ENCODE measurements around the gene AHCYL1.
A peak's percentile ranks its signal among the peaks of the same experiment; 100 is the strongest.

The AHCYL1 gene

DNA sequence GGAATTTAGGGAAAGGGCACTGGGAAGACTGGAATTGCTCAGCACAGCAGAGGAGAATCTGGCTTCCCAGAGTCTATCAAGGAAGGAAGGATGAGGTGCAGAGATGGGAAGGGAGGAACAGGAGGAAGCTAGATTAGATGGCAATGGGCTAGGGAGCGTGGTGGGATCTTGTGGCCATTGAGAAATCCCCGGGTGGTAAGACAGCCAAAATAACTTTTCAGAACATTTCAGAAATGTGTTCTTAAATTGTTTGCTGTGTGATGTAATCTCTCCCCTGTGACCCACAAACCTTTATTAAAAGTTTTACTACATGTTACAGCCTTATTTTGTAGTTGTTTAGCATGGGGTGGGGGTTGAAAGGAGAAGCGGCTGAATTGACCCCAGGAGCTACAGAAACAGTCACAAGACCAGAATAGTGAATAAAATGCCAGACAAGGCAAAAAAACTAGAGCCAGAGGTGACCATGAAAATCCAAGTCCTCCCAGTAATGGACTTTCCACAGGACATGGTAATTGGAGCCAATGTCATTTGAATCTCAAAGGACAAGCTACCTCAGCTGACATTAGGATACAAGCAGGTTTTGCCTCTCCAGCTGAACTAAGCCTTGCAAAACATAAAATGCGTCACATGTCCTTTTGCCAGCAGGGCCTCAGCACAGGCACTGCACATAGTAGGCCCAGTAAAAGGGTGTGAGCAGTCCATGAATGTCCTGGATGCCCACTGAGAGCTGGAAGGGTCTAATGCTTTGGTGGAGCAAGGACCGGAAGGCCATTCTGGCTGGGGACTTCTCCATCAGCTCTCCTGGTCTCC, 980 bp upstream of the AHCYL1 start:
- Histone ChIP-seq H3K9me3 (no peaks in the 10 kb centered on the region), H3K4me3 (ENCODE audit: low read depth, low read length) (no peak overlapping the region), H3K27me3 (no peaks in the 10 kb centered on the region), H3K36me3 (no peaks in the 10 kb centered on the region; the same call in 1 of the 2 replicates), H3K4me1 (peaks cover 17% of the 10 kb centered on the region)
- TF ChIP-seq, protein P1, sequence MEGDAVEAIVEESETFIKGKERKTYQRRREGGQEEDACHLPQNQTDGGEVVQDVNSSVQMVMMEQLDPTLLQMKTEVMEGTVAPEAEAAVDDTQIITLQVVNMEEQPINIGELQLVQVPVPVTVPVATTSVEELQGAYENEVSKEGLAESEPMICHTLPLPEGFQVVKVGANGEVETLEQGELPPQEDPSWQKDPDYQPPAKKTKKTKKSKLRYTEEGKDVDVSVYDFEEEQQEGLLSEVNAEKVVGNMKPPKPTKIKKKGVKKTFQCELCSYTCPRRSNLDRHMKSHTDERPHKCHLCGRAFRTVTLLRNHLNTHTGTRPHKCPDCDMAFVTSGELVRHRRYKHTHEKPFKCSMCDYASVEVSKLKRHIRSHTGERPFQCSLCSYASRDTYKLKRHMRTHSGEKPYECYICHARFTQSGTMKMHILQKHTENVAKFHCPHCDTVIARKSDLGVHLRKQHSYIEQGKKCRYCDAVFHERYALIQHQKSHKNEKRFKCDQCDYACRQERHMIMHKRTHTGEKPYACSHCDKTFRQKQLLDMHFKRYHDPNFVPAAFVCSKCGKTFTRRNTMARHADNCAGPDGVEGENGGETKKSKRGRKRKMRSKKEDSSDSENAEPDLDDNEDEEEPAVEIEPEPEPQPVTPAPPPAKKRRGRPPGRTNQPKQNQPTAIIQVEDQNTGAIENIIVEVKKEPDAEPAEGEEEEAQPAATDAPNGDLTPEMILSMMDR (IDR thresholded peaks at IDR 0.05; ENCODE audit: low read depth, low read length), result no peak
- no peak for DNase-seq

- no peaks in the 10 kb centered on the region for H3K9me3 ChIP-seq
- TF ChIP-seq, protein P1 (IDR thresholded peaks at IDR 0.05; ENCODE audit: low read depth, low read length), result no peak
- H3K27me3 ChIP-seq, result no peaks in the 10 kb centered on the region
- peaks cover 17% of the 10 kb centered on the region for H3K4me1 ChIP-seq
- H3K4me3 ChIP-seq (ENCODE audit: low read depth, low read length), result peak overlapping the region; percentile 94
- no peak for DNase-seq
- H3K36me3 ChIP-seq, result no peaks in the 10 kb centered on the region; the same call in 1 of the 2 replicates
Measured at GRCh38 chr1:109984190-109984455, 442 bp upstream of the AHCYL1 start.

DNA sequence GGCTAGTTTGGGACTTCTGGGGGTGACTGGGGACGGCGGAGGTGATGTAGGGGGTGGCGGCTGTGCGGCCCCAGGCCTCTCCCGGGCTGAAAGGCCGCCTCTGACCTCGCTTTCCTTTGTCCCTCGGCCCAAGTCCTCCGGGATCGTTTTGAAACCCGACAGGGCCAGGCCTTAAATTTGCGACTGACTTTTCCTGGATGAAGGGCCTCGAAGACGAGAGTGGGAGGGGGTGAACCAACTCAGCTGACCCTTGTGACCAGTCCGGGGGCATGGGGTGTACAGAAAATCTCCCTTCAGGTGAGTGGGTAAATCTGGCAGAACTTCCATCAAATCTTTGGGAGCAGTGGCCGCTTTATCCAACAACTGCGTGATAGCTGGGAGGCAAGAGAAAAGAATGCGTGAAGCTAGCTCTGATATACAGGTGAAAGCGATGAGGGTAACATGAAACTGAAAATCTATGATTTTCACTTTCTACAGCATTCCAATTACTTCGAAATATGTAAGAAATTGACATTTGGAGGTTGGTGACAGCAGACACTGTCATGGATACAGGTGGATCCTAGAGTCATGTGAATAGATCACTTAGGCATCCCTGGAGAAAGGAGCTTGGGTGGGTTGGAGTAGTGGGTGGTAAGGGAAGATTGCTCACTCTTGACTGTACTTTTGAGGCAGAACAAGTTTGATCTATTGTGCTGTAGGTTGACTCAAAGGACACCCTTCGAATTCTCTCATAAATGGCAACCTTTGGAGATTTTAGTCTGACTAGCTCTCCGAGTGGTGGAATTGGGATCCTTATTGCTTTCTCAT, 885 bp downstream of the AHCYL1 start:
- Histone ChIP-seq H3K4me1 (peaks cover 17% of the 10 kb centered on the region), H3K4me3 (ENCODE audit: low read depth, low read length) (peak overlapping the region; percentile 94), H3K27me3 (no peaks in the 10 kb centered on the region), H3K9me3 (no peaks in the 10 kb centered on the region), H3K36me3 (peaks cover 5% of the 10 kb centered on the region)
- no peak for DNase-seq
- TF ChIP-seq, protein P1 (IDR thresholded peaks at IDR 0.05; ENCODE audit: low read depth, low read length), result no peak

DNA sequence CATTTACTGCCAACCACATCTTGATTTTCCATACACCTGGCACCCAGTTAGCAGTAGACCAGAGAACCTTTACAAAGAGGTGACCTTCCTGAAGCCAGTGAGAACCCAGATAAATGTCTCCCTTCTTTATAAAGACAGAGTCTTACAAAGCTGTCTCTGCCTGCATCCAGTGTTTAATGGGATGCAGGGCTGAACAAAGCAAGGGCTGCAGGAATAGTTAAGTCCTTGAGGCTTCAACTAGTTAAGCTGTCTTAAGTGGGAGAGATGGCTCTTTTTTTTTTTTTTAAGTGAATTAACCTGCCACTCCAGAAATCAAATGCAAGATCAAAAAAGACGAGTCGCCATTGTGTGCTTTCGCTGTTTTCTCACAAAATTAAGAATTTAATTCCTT, 1.5 kb downstream of the AHCYL1 start:
- Histone ChIP-seq H3K27me3 (no peaks in the 10 kb centered on the region), H3K36me3 (peaks cover 5% of the 10 kb centered on the region), H3K4me3 (ENCODE audit: low read depth, low read length) (peak overlapping the region; percentile 94), H3K9me3 (no peaks in the 10 kb centered on the region), H3K4me1 (peaks cover 17% of the 10 kb centered on the region)
- TF ChIP-seq, protein P1 (IDR thresholded peaks at IDR 0.05; ENCODE audit: low read depth, low read length), result no peak
- DNase-seq, result no peak

DNA sequence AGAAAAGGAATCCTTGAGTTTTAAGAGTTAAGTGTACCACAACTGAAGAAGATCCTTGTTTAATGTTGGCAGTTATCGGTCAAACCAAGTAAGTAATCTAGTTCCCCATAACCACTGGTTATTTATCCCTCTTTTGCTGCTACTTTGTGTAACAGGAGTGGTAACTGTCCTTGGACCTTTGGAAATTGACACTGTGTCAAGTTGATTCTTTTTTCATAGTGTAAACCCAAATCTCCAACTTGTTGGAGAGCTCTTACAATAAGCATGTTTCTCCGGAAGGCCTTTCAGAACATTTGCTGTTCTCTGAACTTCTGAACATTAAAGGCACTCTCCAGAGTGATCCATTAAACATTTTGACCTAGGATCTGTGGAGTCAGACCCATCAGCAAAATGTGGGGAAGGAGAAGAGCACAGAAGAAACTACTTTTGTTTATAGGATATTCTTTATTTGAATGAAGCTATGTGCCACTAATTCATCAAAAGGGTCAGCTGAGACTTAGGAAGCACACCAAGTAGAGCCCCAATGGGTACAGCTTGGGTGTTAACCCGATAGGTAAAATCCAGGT, 3.9 kb downstream of the AHCYL1 start:
- peaks cover 5% of the 10 kb centered on the region for H3K36me3 ChIP-seq
- peaks cover 17% of the 10 kb centered on the region for H3K4me1 ChIP-seq
- H3K9me3 ChIP-seq, result no peaks in the 10 kb centered on the region
- TF ChIP-seq, protein P1 (IDR thresholded peaks at IDR 0.05; ENCODE audit: low read depth, low read length), result no peak
- H3K4me3 ChIP-seq (ENCODE audit: low read depth, low read length), result no peak overlapping the region
- no peak for DNase-seq
- H3K27me3 ChIP-seq, result no peaks in the 10 kb centered on the region

Data from BE2C (cell line).